Measurements from ENCODE around the gene SLC23A3.

GRCh38 chr2:219215871-219216534 lies 46.2 kb upstream of the SLC23A3 start:
- TF ChIP-seq TAF1 (IDR thresholded peaks at IDR 0.05; ENCODE audit: borderline replicate concordance, insufficient read depth, low read length), result no peak
- TF ChIP-seq POLR2AphosphoS5 (IDR thresholded peaks at IDR 0.05; ENCODE audit: low read depth, low read length), result no peak

Data from PFSK-1 (cell line).